GM12878 (cell line): Measurements from ENCODE around the gene GGACT. TPM values are rescaled to one million over a fixed set of nuclear protein-coding genes. Genes with fewer than 3 reads are reported as not detected.

ENCODE experiments used
- ATAC-seq: fragments of 200-7000 bp; cut with Tn5 transposase; 3 replicates; pipeline ENCODE4 v1.9.1; 2020; ENCODE audit warnings: mild to moderate bottlenecking, moderate library complexity
- BruUV-seq: library from RNA; stranded (reverse); fragments of 400-500 nt; replicated peaks from 2 replicates; lab custom pipeline; 2021; lab: Mats Ljungman, UMichigan
- CTCF ChIA-PET: fragments of 300-600 bp; sonication (Branson Sonifier 250); formaldehyde crosslinking; extraction: SDS; loops from one replicate; lab custom pipeline; 2021; ENCODE audit warnings: inconsistent platforms; lab: Yijun Ruan, JAX
- POLR2A ChIA-PET: fragments of 350-600 bp; formaldehyde crosslinking; extraction: SDS; loops from one replicate; lab custom pipeline; 2021; ENCODE audit warnings: inconsistent platforms; lab: Charles Lee
- RAD21 ChIA-PET: fragments of 300-600 bp; sonication (Branson Sonifier 250); formaldehyde crosslinking; loops from one replicate; lab custom pipeline; 2023; ENCODE audit warnings: antibody characterized with exemption; ENCODE audit not compliant: unreplicated experiment; lab: Charles Lee
- SMC1A ChIA-PET: fragments of 300-600 bp; sonication (Branson Sonifier 250); formaldehyde crosslinking; loops from one replicate; lab custom pipeline; 2023; ENCODE audit not compliant: unreplicated experiment, uncharacterized antibody; lab: Charles Lee
- DNase-seq: peaks from one replicate; pipeline ENCODE4 v3.0.0-alpha.2; 2011; ENCODE audit warnings: low read depth, low spot score
- FAIRE-seq: peaks from 3 replicates; lab custom pipeline; 2011; peaks lifted over from hg19 to GRCh38; lab: Jason Lieb, UNC
- H2AFZ ChIP-seq: 2 replicates; pipeline ENCODE4 v1.6.0; 2011; ENCODE audit warnings: low read depth, low read length, control low read depth; ENCODE audit not compliant: control insufficient read depth
- H3K27ac ChIP-seq: 2 replicates; pipeline ENCODE4 v1.5.1; 2011; ENCODE audit warnings: control low read depth; ENCODE audit not compliant: control insufficient read depth, insufficient read depth
- H3K27me3 ChIP-seq, 2 experiments: replicated peaks in 1 of 2; 2 replicates each; pipeline versions ENCODE4 v1.6.0 to v1.6.1; 2011; ENCODE audit warnings: low read length in 1 of 2; ENCODE audit not compliant: control insufficient read depth in 2 of 2, insufficient read depth in 2 of 2
- H3K36me3 ChIP-seq, 2 experiments: 2 replicates each; pipeline ENCODE4 v1.5.1; 2011; ENCODE audit warnings: low read length in 1 of 2; ENCODE audit not compliant: control insufficient read depth in 2 of 2, insufficient read depth in 2 of 2
- H3K4me1 ChIP-seq: 2 replicates; pipeline ENCODE4 v1.6.1; 2011; ENCODE audit warnings: mild to moderate bottlenecking, low read length, moderate library complexity, mixed read lengths; ENCODE audit not compliant: control insufficient read depth, insufficient read depth
- H3K4me2 ChIP-seq: 2 replicates; pipeline ENCODE4 v1.6.0; 2011; ENCODE audit warnings: control low read depth; ENCODE audit not compliant: control insufficient read depth, insufficient read depth
- H3K4me3 ChIP-seq: fragments of 200-600 bp; sonication (generic); 2 replicates; pipeline ENCODE4 v1.5.1; 2016
- H3K79me2 ChIP-seq: 2 replicates; pipeline ENCODE4 v1.6.0; 2011; ENCODE audit warnings: low read length; ENCODE audit not compliant: control insufficient read depth, insufficient read depth
- H3K9ac ChIP-seq: 2 replicates; pipeline ENCODE4 v1.8.0; 2011; ENCODE audit warnings: low read length, control low read depth, mixed read lengths; ENCODE audit not compliant: control insufficient read depth, insufficient read depth
- H3K9me3 ChIP-seq: replicated peaks from 3 replicates; pipeline ENCODE4 v1.5.1; 2011; ENCODE audit warnings: mild to moderate bottlenecking, low read length; ENCODE audit not compliant: control insufficient read depth, insufficient read depth
- H4K20me1 ChIP-seq: 2 replicates; pipeline ENCODE4 v1.6.0; 2011; ENCODE audit not compliant: control insufficient read depth, insufficient read depth
- CBFB ChIP-seq: IDR thresholded peaks from 2 replicates; pipeline ENCODE4 v1.6.1; 2016; ENCODE audit warnings: antibody characterized with exemption, low read depth
- JUND ChIP-seq: IDR thresholded peaks from 2 replicates; pipeline ENCODE4 v1.6.1; 2012; ENCODE audit warnings: low read depth, mild to moderate bottlenecking, low read length, improper control_type of control experiment, moderate library complexity
- NFXL1 ChIP-seq: fragments of 450-650 bp; IDR thresholded peaks from 2 replicates; pipeline ENCODE4 v1.6.1; 2017; ENCODE audit warnings: antibody characterized with exemption, mild to moderate bottlenecking, borderline replicate concordance
- PML ChIP-seq: IDR thresholded peaks from 2 replicates; pipeline ENCODE4 v1.6.1; 2012; ENCODE audit warnings: low read length, inconsistent platforms
- ZNF217 ChIP-seq: fragments of 450-650 bp; IDR thresholded peaks from 2 replicates; pipeline ENCODE4 v1.6.1; 2017; ENCODE audit warnings: antibody characterized with exemption, mild to moderate bottlenecking
- ZNF274 ChIP-seq: IDR thresholded peaks from one replicate; pipeline ENCODE4 v1.8.0; 2011; ENCODE audit not compliant: insufficient read length, insufficient read depth
- WGBS: methylation state at CpG from one replicate; pipeline ENCODE4 v1.1.6; 2016; ENCODE audit warnings: low lambda C conversion rate; ENCODE audit not compliant: insufficient replicate concordance, insufficient coverage; ENCODE audit errors: missing lambda C conversion rate; 5-methylcytosine and 5-hydroxymethylcytosine counted together
- in situ Hi-C: fragments of 300-500 bp; cut with MboI; formaldehyde crosslinking; loops from 9 replicates; pipeline ENCODE4 v1.14.3; 2018; ENCODE audit warnings: mixed read lengths
- intact Hi-C: fragments of 100-400 bp; cut with micrococcal nuclease; formaldehyde crosslinking; loops from one replicate; pipeline ENCODE4 v1.14.2; 2022; ENCODE audit not compliant: unreplicated experiment
- polyA plus RNA-seq, 11 experiments: library from polyadenylated mRNA; depleted of rRNA in 4 of 11; unstranded in 6 of 11; stranded (reverse) in 5 of 11; fragments of >200 nt; fragmentation: Nextera tagmentation in 4 of 11; fragmentation: Illumina TruSeq in 1 of 11; extraction: Ambion mirVana in 4 of 11; extraction: Trizol in 1 of 11; gene quantifications; 1 replicate in 1 of 11; 2 replicates in 10 of 11; pipeline versions ENCODE4 v1.2.1 to v1.2.3, GENCODE V29; 2011 to 2016; ENCODE audit warnings: inconsistent platforms in 2 of 11, missing spikeins in 2 of 11, low read depth in 1 of 11
- total RNA-seq, 4 experiments: library from RNA; depleted of rRNA in 3 of 4; stranded (reverse); fragments of >200 nt in 3 of 4; fragmentation: Illumina TruSeq in 1 of 4; extraction: Trizol in 1 of 4; gene quantifications; 2 replicates each; pipeline versions ENCODE4 v1.2.1 to v1.2.3, GENCODE V29; 2013 to 2021
- TF ChIP-seq, protein P1 (sequence below): fragments of 150-350 bp; IDR thresholded peaks from 2 replicates; pipeline ENCODE4 v1.6.1; 2016; ENCODE audit warnings: low read depth, low read length

The GGACT gene
- total and polyA plus RNA-seq, 10 of the 15 experiments (the other 5 are each of a cell fraction or from before 2014, with no cell fraction given), result 0.61 to 8.8 (median 4.2) TPM

DNA sequence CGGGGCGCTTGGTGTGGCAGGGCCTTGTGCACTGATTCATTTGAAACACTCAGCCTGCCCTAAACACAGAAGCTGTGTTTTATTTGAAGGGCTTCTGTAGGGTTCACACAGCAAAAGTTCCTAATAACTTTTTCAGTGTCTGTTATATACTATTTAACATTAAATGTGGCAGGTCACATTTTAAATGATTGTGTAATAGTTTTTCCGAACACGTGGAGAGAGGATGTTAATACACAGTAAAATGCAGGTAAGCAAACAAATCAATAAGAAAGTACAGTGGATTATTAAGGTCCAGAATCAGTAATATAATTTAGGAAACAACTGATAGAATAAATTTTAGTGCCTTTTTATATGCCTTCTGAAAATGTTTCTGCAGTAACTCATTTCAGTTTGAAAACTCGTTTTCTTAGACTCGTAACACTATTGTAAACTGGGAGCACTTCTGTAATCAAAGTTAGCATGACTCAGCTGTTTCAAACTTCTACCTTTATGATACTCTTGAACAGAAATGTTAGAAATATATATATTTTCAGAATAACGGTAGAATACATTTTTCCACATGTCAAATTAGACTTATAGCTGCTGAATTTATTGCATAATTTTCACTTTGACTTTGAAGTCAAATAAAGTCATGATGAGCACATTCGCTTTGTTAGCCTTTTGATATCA lies 70.1 kb downstream of the GGACT start:
- DNase-seq (no peak), FAIRE-seq (no peak), ATAC-seq (no peak)
- H3K9ac ChIP-seq, result no peak overlapping the region
- WGBS, result 98% methylated on average over 8 of the region's 8 CpGs
- no peaks in the 10 kb centered on the region for H4K20me1 ChIP-seq
- POLR2A ChIA-PET, result interaction anchor here (0.6 kb wide), 1 partner anchor 18 kb away, joined by 3 read pairs; no protein-coding TSS in a partner anchor
- peaks cover 0 to 3% of the 10 kb centered on the region in 2 experiments; a peak in 1 of 4 replicates for H3K36me3 ChIP-seq
- no peak for TF ChIP-seq NFXL1
- TF ChIP-seq JUND, result no peak
- no peak for TF ChIP-seq PML
- TF ChIP-seq, protein P1, sequence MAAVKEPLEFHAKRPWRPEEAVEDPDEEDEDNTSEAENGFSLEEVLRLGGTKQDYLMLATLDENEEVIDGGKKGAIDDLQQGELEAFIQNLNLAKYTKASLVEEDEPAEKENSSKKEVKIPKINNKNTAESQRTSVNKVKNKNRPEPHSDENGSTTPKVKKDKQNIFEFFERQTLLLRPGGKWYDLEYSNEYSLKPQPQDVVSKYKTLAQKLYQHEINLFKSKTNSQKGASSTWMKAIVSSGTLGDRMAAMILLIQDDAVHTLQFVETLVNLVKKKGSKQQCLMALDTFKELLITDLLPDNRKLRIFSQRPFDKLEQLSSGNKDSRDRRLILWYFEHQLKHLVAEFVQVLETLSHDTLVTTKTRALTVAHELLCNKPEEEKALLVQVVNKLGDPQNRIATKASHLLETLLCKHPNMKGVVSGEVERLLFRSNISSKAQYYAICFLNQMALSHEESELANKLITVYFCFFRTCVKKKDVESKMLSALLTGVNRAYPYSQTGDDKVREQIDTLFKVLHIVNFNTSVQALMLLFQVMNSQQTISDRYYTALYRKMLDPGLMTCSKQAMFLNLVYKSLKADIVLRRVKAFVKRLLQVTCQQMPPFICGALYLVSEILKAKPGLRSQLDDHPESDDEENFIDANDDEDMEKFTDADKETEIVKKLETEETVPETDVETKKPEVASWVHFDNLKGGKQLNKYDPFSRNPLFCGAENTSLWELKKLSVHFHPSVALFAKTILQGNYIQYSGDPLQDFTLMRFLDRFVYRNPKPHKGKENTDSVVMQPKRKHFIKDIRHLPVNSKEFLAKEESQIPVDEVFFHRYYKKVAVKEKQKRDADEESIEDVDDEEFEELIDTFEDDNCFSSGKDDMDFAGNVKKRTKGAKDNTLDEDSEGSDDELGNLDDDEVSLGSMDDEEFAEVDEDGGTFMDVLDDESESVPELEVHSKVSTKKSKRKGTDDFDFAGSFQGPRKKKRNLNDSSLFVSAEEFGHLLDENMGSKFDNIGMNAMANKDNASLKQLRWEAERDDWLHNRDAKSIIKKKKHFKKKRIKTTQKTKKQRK, result no peak
- TF ChIP-seq ZNF274, result no peak
- TF ChIP-seq ZNF217, result no peak
- no peak for TF ChIP-seq CBFB
- in situ Hi-C loops, result loop anchor here (10.0 kb wide), 1 partner anchor 284 kb away; no protein-coding TSS in a partner anchor
- CTCF ChIA-PET, result interaction anchor here (0.8 to 2.7 kb wide), 4 partner anchors 126 to 861 kb away, joined by 3 to 6 read pairs (median 4); no protein-coding TSS in a partner anchor
- RAD21 ChIA-PET, result no interaction called here
- H3K79me2 ChIP-seq, result no peaks in the 10 kb centered on the region
- intact Hi-C loops, result loop anchor here (10.0 kb wide), 1 partner anchor 474 kb away; no protein-coding TSS in a partner anchor
- BruUV-seq, result no TSS peak
- no peak overlapping the region for H3K4me3 ChIP-seq
- no peak overlapping the region for H2AFZ ChIP-seq
- peaks cover 4% of the 10 kb centered on the region; the same call in 1 of the 2 replicates for H3K4me1 ChIP-seq
- no peaks in the 10 kb centered on the region for H3K27me3 ChIP-seq
- no peaks in the 10 kb centered on the region for H3K9me3 ChIP-seq
- SMC1A ChIA-PET, result interaction anchor here (0.9 kb wide), 1 partner anchor 283 kb away, joined by 3 read pairs; no protein-coding TSS in a partner anchor
- H3K27ac ChIP-seq, result no peak overlapping the region
- no peak overlapping the region for H3K4me2 ChIP-seq
